GM12878 (cell line): ENCODE measurements around the gene UBB. TPM values are rescaled to one million over a fixed set of nuclear protein-coding genes. Genes with fewer than 3 reads are reported as not detected.
"Not testable (repeated sequence)": the region's sequence is repeated elsewhere in the genome, so short reads cannot be mapped to it uniquely, and the experiment has no call there.

Experiments
- ATAC-seq: fragments of 200-7000 bp; cut with Tn5 transposase; 3 replicates; pipeline ENCODE4 v1.9.1; 2020; ENCODE audit warnings: mild to moderate bottlenecking, moderate library complexity
- BruUV-seq: library from RNA; stranded (reverse); fragments of 400-500 nt; replicated peaks from 2 replicates; lab custom pipeline; 2021; lab: Mats Ljungman, UMichigan
- CTCF ChIA-PET: fragments of 300-600 bp; sonication (Branson Sonifier 250); formaldehyde crosslinking; extraction: SDS; loops from one replicate; lab custom pipeline; 2021; ENCODE audit warnings: inconsistent platforms; lab: Yijun Ruan, JAX
- POLR2A ChIA-PET: fragments of 350-600 bp; formaldehyde crosslinking; extraction: SDS; loops from one replicate; lab custom pipeline; 2021; ENCODE audit warnings: inconsistent platforms; lab: Charles Lee
- RAD21 ChIA-PET: fragments of 300-600 bp; sonication (Branson Sonifier 250); formaldehyde crosslinking; loops from one replicate; lab custom pipeline; 2023; ENCODE audit warnings: antibody characterized with exemption; ENCODE audit not compliant: unreplicated experiment; lab: Charles Lee
- SMC1A ChIA-PET: fragments of 300-600 bp; sonication (Branson Sonifier 250); formaldehyde crosslinking; loops from one replicate; lab custom pipeline; 2023; ENCODE audit not compliant: unreplicated experiment, uncharacterized antibody; lab: Charles Lee
- DNase-seq: peaks from one replicate; pipeline ENCODE4 v3.0.0-alpha.2; 2011; ENCODE audit warnings: low read depth, low spot score
- FAIRE-seq: peaks from 3 replicates; lab custom pipeline; 2011; peaks lifted over from hg19 to GRCh38; lab: Jason Lieb, UNC
- H2AFZ ChIP-seq: 2 replicates; pipeline ENCODE4 v1.6.0; 2011; ENCODE audit warnings: low read depth, low read length, control low read depth; ENCODE audit not compliant: control insufficient read depth
- H3K27ac ChIP-seq: 2 replicates; pipeline ENCODE4 v1.5.1; 2011; ENCODE audit warnings: control low read depth; ENCODE audit not compliant: control insufficient read depth, insufficient read depth
- H3K27me3 ChIP-seq, 2 experiments: replicated peaks in 1 of 2; 2 replicates each; pipeline versions ENCODE4 v1.6.0 to v1.6.1; 2011; ENCODE audit warnings: low read length in 1 of 2; ENCODE audit not compliant: control insufficient read depth in 2 of 2, insufficient read depth in 2 of 2
- H3K36me3 ChIP-seq, 2 experiments: 2 replicates each; pipeline ENCODE4 v1.5.1; 2011; ENCODE audit warnings: low read length in 1 of 2; ENCODE audit not compliant: control insufficient read depth in 2 of 2, insufficient read depth in 2 of 2
- H3K4me1 ChIP-seq: 2 replicates; pipeline ENCODE4 v1.6.1; 2011; ENCODE audit warnings: mild to moderate bottlenecking, low read length, moderate library complexity, mixed read lengths; ENCODE audit not compliant: control insufficient read depth, insufficient read depth
- H3K4me2 ChIP-seq: 2 replicates; pipeline ENCODE4 v1.6.0; 2011; ENCODE audit warnings: control low read depth; ENCODE audit not compliant: control insufficient read depth, insufficient read depth
- H3K4me3 ChIP-seq: fragments of 200-600 bp; sonication (generic); 2 replicates; pipeline ENCODE4 v1.5.1; 2016
- H3K79me2 ChIP-seq: 2 replicates; pipeline ENCODE4 v1.6.0; 2011; ENCODE audit warnings: low read length; ENCODE audit not compliant: control insufficient read depth, insufficient read depth
- H3K9ac ChIP-seq: 2 replicates; pipeline ENCODE4 v1.8.0; 2011; ENCODE audit warnings: low read length, control low read depth, mixed read lengths; ENCODE audit not compliant: control insufficient read depth, insufficient read depth
- H3K9me3 ChIP-seq: replicated peaks from 3 replicates; pipeline ENCODE4 v1.5.1; 2011; ENCODE audit warnings: mild to moderate bottlenecking, low read length; ENCODE audit not compliant: control insufficient read depth, insufficient read depth
- H4K20me1 ChIP-seq: 2 replicates; pipeline ENCODE4 v1.6.0; 2011; ENCODE audit not compliant: control insufficient read depth, insufficient read depth
- ATF7 ChIP-seq: fragments of 450-650 bp; IDR thresholded peaks from 2 replicates; pipeline ENCODE4 v1.6.1; 2016; ENCODE audit warnings: low read depth, mild to moderate bottlenecking
- BRCA1 ChIP-seq: IDR thresholded peaks from 2 replicates; pipeline ENCODE4 v1.6.1; 2011; ENCODE audit warnings: low read depth, low read length, improper control_type of control experiment
- CBFB ChIP-seq: IDR thresholded peaks from 2 replicates; pipeline ENCODE4 v1.6.1; 2016; ENCODE audit warnings: antibody characterized with exemption, low read depth
- EED ChIP-seq: sonication (generic); IDR thresholded peaks from 2 replicates; pipeline ENCODE4 v1.6.1; 2016; ENCODE audit warnings: antibody characterized with exemption, low read depth
- FOXK2 ChIP-seq: fragments of 450-650 bp; IDR thresholded peaks from 2 replicates; pipeline ENCODE4 v1.6.1; 2017; ENCODE audit warnings: mild to moderate bottlenecking, moderate library complexity
- NBN ChIP-seq: fragments of 450-650 bp; IDR thresholded peaks from 2 replicates; pipeline ENCODE4 v1.6.1; 2016
- NFIC ChIP-seq: IDR thresholded peaks from 2 replicates; pipeline ENCODE4 v1.6.1; 2012; ENCODE audit warnings: low read depth, mild to moderate bottlenecking, inconsistent platforms, low read length, moderate library complexity
- NFYA ChIP-seq: IDR thresholded peaks from 2 replicates; pipeline ENCODE4 v1.6.1; 2011; ENCODE audit warnings: low read depth, mild to moderate bottlenecking, low read length, improper control_type of control experiment, borderline replicate concordance
- RAD21 ChIP-seq: IDR thresholded peaks from 2 replicates; pipeline ENCODE4 v1.6.1; 2011; ENCODE audit warnings: mild to moderate bottlenecking, low read depth, low read length, moderate library complexity; ENCODE audit not compliant: insufficient read depth
- SP1 ChIP-seq: IDR thresholded peaks from one replicate; pipeline ENCODE4 v1.6.1; 2011; ENCODE audit warnings: low read depth, low read length
- SRF ChIP-seq, 2 experiments: IDR thresholded peaks; 2 replicates each; pipeline ENCODE4 v1.6.1; 2011; ENCODE audit warnings: low read depth in 2 of 2, low read length in 2 of 2, mild to moderate bottlenecking in 1 of 2, moderate library complexity in 1 of 2
- TAF1 ChIP-seq: IDR thresholded peaks from 2 replicates; pipeline ENCODE4 v1.6.1; 2011; ENCODE audit warnings: mild to moderate bottlenecking, low read depth, low read length, borderline replicate concordance
- TBL1XR1 ChIP-seq: IDR thresholded peaks from 2 replicates; pipeline ENCODE4 v1.6.1; 2012; ENCODE audit warnings: low read depth, low read length, improper control_type of control experiment
- TCF7 ChIP-seq: IDR thresholded peaks from 2 replicates; pipeline ENCODE4 v1.6.1; 2014; ENCODE audit warnings: antibody characterized with exemption, borderline replicate concordance
- WRNIP1 ChIP-seq: IDR thresholded peaks from 2 replicates; pipeline ENCODE4 v1.6.1; 2011; ENCODE audit warnings: low read depth, low read length, improper control_type of control experiment, borderline replicate concordance
- WGBS: methylation state at CpG from one replicate; pipeline ENCODE4 v1.1.6; 2016; ENCODE audit warnings: low lambda C conversion rate; ENCODE audit not compliant: insufficient replicate concordance, insufficient coverage; ENCODE audit errors: missing lambda C conversion rate; 5-methylcytosine and 5-hydroxymethylcytosine counted together
- in situ Hi-C: fragments of 300-500 bp; cut with MboI; formaldehyde crosslinking; loops from 9 replicates; pipeline ENCODE4 v1.14.3; 2018; ENCODE audit warnings: mixed read lengths
- intact Hi-C: fragments of 100-400 bp; cut with micrococcal nuclease; formaldehyde crosslinking; loops from one replicate; pipeline ENCODE4 v1.14.2; 2022; ENCODE audit not compliant: unreplicated experiment
- polyA plus RNA-seq, 11 experiments: library from polyadenylated mRNA; depleted of rRNA in 4 of 11; unstranded in 6 of 11; stranded (reverse) in 5 of 11; fragments of >200 nt; fragmentation: Nextera tagmentation in 4 of 11; fragmentation: Illumina TruSeq in 1 of 11; extraction: Ambion mirVana in 4 of 11; extraction: Trizol in 1 of 11; gene quantifications; 1 replicate in 1 of 11; 2 replicates in 10 of 11; pipeline versions ENCODE4 v1.2.1 to v1.2.3, GENCODE V29; 2011 to 2016; ENCODE audit warnings: inconsistent platforms in 2 of 11, missing spikeins in 2 of 11, low read depth in 1 of 11
- total RNA-seq, 4 experiments: library from RNA; depleted of rRNA in 3 of 4; stranded (reverse); fragments of >200 nt in 3 of 4; fragmentation: Illumina TruSeq in 1 of 4; extraction: Trizol in 1 of 4; gene quantifications; 2 replicates each; pipeline versions ENCODE4 v1.2.1 to v1.2.3, GENCODE V29; 2013 to 2021
- TF ChIP-seq, protein P1 (sequence below): fragments of 450-650 bp; IDR thresholded peaks from 2 replicates; pipeline ENCODE4 v1.6.1; 2017; ENCODE audit warnings: mild to moderate bottlenecking

Gene UBB
- total and polyA plus RNA-seq, 10 of the 15 experiments (the other 5 are each of a cell fraction or from before 2014, with no cell fraction given): 1,133 to 4,246 (median 2,099) TPM

DNA sequence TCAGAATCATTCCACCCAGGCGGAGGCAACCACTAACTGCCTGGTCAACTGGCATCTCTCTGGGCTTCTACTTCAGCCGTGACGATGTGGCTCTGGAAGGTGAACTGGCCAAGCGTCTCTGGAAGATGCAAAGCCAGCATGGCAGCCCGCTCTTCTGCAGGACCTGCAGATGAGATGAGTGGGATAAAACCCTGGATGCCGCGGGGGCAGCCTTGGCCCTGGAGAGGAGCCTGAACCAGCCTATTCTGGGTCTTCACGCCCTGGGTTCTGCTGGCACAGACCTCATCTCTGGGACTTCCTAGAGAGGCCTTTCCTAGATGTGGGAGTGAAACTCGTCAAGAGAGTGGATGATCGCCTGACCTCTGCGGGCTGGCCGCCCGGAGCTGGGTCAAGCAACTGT lies 10.6 kb downstream of the UBB start:
- ChIA-PET SMC1A (interaction anchor here (0.8 kb wide), 1 partner anchor 61 kb away, joined by 3 read pairs; no protein-coding TSS in a partner anchor), CTCF (interaction anchor here (5.1 kb wide), 1 partner anchor 28 kb away, joined by 18 read pairs; no protein-coding TSS in a partner anchor), POLR2A (interaction anchor here (1.5 kb wide), 1 partner anchor 17 kb away, joined by 3 read pairs; no protein-coding TSS in a partner anchor), RAD21 (no interaction called here)
- Histone ChIP-seq H3K4me2 (no peak overlapping the region), H3K4me1 (no peaks in the 10 kb centered on the region), H3K79me2 (no peaks in the 10 kb centered on the region), H3K4me3 (no peak overlapping the region), H3K9ac (no peak overlapping the region), H3K36me3 (no peaks in the 10 kb centered on the region), H3K27me3 (no peaks in the 10 kb centered on the region), H4K20me1 (no peaks in the 10 kb centered on the region), H3K27ac (no peak overlapping the region), H2AFZ (no peak overlapping the region), H3K9me3 (no peaks in the 10 kb centered on the region)
- DNase-seq (no peak), FAIRE-seq (no peak), ATAC-seq (no peak)
- intact Hi-C loops (no loop called here), in situ Hi-C loops (no loop called here)
- 81% methylated on average over 13 of the region's 13 CpGs for WGBS
- TF ChIP-seq TAF1 (no peak), ATF7 (no peak), NFYA (no peak), EED (no peak), FOXK2 (no peak), SP1 (no peak), BRCA1 (no peak), NFIC (no peak), CBFB (no peak), NBN (no peak), WRNIP1 (no peak), TCF7 (no peak), SRF (IDR thresholded peaks at IDR 0.05; ENCODE audit: low read depth in 2 of 2, low read length in 2 of 2) (no peak), RAD21 (no peak), TBL1XR1 (no peak)
- TF ChIP-seq, protein P1, sequence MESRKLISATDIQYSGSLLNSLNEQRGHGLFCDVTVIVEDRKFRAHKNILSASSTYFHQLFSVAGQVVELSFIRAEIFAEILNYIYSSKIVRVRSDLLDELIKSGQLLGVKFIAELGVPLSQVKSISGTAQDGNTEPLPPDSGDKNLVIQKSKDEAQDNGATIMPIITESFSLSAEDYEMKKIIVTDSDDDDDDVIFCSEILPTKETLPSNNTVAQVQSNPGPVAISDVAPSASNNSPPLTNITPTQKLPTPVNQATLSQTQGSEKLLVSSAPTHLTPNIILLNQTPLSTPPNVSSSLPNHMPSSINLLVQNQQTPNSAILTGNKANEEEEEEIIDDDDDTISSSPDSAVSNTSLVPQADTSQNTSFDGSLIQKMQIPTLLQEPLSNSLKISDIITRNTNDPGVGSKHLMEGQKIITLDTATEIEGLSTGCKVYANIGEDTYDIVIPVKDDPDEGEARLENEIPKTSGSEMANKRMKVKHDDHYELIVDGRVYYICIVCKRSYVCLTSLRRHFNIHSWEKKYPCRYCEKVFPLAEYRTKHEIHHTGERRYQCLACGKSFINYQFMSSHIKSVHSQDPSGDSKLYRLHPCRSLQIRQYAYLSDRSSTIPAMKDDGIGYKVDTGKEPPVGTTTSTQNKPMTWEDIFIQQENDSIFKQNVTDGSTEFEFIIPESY: no peak
- BruUV-seq: no TSS peak

DNA sequence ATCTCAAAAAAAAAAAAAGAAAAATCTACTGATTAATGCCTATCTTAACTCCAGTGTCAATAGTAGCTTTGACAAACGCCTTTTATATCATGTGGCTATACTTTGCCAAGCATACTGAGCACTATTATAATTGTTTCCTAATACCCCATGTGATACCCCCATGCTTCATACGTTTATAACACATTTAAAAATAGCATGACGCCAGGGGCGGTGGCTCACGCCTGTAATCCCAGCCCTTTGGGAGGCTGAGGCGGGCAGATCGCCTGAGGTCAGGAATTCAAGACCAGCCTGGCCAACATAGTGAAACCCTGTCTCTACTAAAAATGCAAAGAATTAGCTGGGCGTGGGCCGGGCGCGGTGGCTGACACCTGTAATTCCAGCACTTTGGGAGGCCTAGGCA lies 11.6 kb downstream of the UBB start:
- WGBS: 83% methylated on average over 11 of the region's 11 CpGs
- in situ Hi-C loops: not testable (repeated sequence)

More for the DNA sequence above, 11.6 kb downstream of the UBB start:
- H2AFZ ChIP-seq, CTCF ChIA-PET, DNase-seq, H4K20me1 ChIP-seq, H3K4me3 ChIP-seq, H3K4me2 ChIP-seq, H3K9ac ChIP-seq, intact Hi-C loops, ATAC-seq, FAIRE-seq, H3K36me3 ChIP-seq, H3K79me2 ChIP-seq, BruUV-seq, H3K4me1 ChIP-seq, H3K27me3 ChIP-seq, H3K27ac ChIP-seq, RAD21 ChIA-PET, H3K9me3 ChIP-seq: not testable (repeated sequence)
- ChIA-PET POLR2A (interaction anchor here (0.6 to 1.4 kb wide), 3 partner anchors 12 to 119 kb away, joined by 3 to 4 read pairs (median 3); partner anchors contain the start of gene UBB), SMC1A (interaction anchor here (0.6 kb wide), 2 partner anchors 15 to 28 kb away, joined by 3 read pairs; no protein-coding TSS in a partner anchor)
